ENCODE measurements around the gene MRPL27.

GRCh38 chr17:50359998-50360461 is 13.0 kb downstream of the MRPL27 start:
- no peak for TF ChIP-seq CTCF (IDR thresholded peaks at IDR 0.05)
- no peak for TF ChIP-seq POLR2A (IDR thresholded peaks at IDR 0.05)

Measured in lower leg skin (tissue), 3 donors.